Thymus (tissue), 11 donors: ENCODE data around the gene CCNY. TPM values are rescaled to one million over a fixed set of nuclear protein-coding genes. Genes with fewer than 3 reads are reported as not detected.

Experiments used
- DNase-seq, 9 donors: peaks; one replicate each; pipeline ENCODE4 v3.0.0-alpha.2; 2013; ENCODE audit warnings: low spot score in 9 of 9, low read depth in 6 of 9, missing footprints in 1 of 9
- H3K27ac ChIP-seq, 2 donors: one replicate each; pipeline ENCODE4 v1.5.1; 2013; ENCODE audit warnings: control low read depth in 1 of 2, low read depth in 1 of 2, low read length in 1 of 2, mild to moderate bottlenecking in 1 of 2, moderate library complexity in 1 of 2
- H3K27me3 ChIP-seq, 2 donors: one replicate each; pipeline ENCODE4 v1.5.1; 2013; ENCODE audit warnings: low read length in 1 of 2; ENCODE audit not compliant: control insufficient read depth in 2 of 2, insufficient read depth in 1 of 2
- H3K36me3 ChIP-seq, 2 donors: one replicate each; pipeline ENCODE4 v1.5.1; 2013; ENCODE audit warnings: low read length in 1 of 2, mild to moderate bottlenecking in 1 of 2, moderate library complexity in 1 of 2; ENCODE audit not compliant: control insufficient read depth in 2 of 2, insufficient read depth in 2 of 2
- H3K4me1 ChIP-seq, 2 donors: one replicate each; pipeline ENCODE4 v1.5.1; 2013; ENCODE audit warnings: low read length in 2 of 2; ENCODE audit not compliant: control insufficient read depth in 2 of 2, insufficient read depth in 2 of 2
- H3K4me3 ChIP-seq, 2 donors: one replicate each; pipeline ENCODE4 v1.5.1; 2013; ENCODE audit warnings: low read length in 2 of 2, control low read depth in 1 of 2, mild to moderate bottlenecking in 1 of 2
- H3K9me3 ChIP-seq, 2 donors: one replicate each; pipeline ENCODE4 v1.5.1; 2013; ENCODE audit warnings: low read length in 1 of 2, mild to moderate bottlenecking in 1 of 2; ENCODE audit not compliant: control insufficient read depth in 2 of 2, insufficient read depth in 1 of 2
- WGBS: extraction: QIAGEN DNeasy Blood & Tissue Kit; methylation state at CpG from one replicate; pipeline ENCODE4 v1.1.7; 2013; 5-methylcytosine and 5-hydroxymethylcytosine counted together
- polyA plus RNA-seq: library from polyadenylated mRNA; stranded (reverse); fragments of 200-250 nt; gene quantifications from one replicate; pipeline ENCODE4 v1.2.3, GENCODE V29; 2013
- total RNA-seq: library from RNA; stranded (reverse); fragments of 120-200 nt; gene quantifications from one replicate; pipeline ENCODE4 v1.2.4, GENCODE V29; 2013
- donor health status: healthy.

Gene CCNY
- total and polyA plus RNA-seq, 2 donors: 27.6 to 34.9 TPM

DNA sequence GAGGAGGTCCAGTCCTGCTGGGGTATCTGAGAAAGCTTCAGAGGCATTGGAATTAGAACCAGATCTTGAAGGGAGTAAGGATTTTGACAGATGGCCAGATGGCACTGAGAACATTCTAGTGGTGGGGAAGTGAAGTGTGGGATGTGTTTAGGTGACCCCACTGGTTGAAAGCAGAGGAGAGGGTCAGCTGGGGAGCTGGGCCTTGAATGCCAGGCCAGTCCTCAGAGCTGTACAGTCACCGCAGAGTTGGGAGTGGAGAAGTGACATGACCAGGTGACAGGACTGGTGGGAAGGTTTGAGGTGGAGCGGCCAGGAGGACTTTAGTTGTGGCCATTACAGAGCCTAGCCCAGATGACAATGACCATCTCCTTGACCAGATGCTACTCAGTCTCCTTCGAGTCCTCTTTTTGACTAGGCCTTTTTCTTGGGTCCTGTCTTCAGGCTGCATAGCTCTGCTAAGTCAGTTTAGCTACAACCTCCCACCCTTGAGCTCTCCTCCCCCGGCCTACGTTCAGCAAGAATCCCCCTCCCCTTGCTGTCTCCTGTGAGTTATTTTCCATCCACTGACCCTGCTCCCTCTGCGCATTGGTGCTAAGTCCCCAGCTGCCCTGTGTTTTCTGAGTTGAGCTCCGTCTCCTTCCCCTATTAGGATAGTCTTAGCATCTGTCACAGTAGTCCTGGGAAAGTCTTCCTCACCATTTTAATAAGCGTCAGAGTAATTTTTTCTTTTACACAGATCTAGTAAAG lies 56.3 kb downstream of the CCNY start:
- no peak for DNase-seq
- no peaks in the 10 kb centered on the region for H3K4me1 ChIP-seq
- no peak overlapping the region for H3K4me3 ChIP-seq
- H3K36me3 ChIP-seq: no peaks in the 10 kb centered on the region
- 97% methylated on average over 8 of the region's 8 CpGs for WGBS
- H3K27me3 ChIP-seq: no peaks in the 10 kb centered on the region
- peaks cover 1 to 16% of the 10 kb centered on the region in 2 donors for H3K9me3 ChIP-seq
- H3K27ac ChIP-seq: no peak overlapping the region

DNA sequence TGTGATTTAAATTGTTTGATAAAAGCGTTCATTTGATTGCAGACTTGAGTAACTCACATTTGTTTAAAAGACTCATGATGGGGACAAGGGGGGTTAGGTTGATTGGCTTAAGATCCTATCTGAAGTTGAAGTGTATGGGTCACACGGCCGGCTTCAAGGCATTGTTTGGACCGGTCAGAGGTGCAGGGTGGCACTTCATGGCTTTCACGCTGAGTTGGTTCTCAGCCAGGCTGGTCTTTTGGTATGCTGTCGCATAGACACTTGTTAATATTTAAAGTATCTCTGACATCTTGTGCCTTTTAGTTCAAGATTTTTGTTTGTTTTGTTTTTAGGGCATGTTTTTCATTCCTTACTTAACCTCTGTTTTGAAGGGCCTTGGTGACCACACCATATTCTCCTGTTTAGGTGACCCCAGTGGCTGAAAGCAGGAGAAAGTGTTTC lies 58.1 kb downstream of the CCNY start:
- H3K9me3 ChIP-seq: peaks cover 1 to 11% of the 10 kb centered on the region in 2 donors
- H3K27me3 ChIP-seq: no peaks in the 10 kb centered on the region
- DNase-seq: no peak
- H3K4me1 ChIP-seq: no peaks in the 10 kb centered on the region
- WGBS: 95% methylated on average over 6 of the region's 6 CpGs
- H3K36me3 ChIP-seq: no peaks in the 10 kb centered on the region
- H3K4me3 ChIP-seq: no peak overlapping the region
- H3K27ac ChIP-seq: no peak overlapping the region

DNA sequence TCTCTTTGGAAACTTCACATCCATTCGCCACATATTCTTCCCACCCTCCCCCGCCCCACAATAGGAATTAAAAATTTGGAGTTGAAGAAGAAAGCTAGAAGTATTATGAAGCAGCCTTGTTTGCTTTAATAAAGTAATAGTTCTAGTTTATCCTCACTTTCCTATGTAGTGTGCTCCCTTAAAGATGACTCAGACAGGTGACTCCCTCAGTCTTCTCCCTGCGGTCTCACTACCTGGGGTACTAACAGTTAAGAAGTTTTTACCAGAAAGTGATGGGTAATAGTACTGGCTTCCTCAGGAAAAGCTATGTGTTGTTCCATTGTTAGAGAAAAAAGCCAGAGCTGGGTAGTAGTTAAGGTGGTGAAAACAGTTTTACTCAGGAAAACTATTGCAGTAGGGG lies 58.6 kb downstream of the CCNY start:
- 98% methylated on average over 3 of the region's 3 CpGs for WGBS

DNA sequence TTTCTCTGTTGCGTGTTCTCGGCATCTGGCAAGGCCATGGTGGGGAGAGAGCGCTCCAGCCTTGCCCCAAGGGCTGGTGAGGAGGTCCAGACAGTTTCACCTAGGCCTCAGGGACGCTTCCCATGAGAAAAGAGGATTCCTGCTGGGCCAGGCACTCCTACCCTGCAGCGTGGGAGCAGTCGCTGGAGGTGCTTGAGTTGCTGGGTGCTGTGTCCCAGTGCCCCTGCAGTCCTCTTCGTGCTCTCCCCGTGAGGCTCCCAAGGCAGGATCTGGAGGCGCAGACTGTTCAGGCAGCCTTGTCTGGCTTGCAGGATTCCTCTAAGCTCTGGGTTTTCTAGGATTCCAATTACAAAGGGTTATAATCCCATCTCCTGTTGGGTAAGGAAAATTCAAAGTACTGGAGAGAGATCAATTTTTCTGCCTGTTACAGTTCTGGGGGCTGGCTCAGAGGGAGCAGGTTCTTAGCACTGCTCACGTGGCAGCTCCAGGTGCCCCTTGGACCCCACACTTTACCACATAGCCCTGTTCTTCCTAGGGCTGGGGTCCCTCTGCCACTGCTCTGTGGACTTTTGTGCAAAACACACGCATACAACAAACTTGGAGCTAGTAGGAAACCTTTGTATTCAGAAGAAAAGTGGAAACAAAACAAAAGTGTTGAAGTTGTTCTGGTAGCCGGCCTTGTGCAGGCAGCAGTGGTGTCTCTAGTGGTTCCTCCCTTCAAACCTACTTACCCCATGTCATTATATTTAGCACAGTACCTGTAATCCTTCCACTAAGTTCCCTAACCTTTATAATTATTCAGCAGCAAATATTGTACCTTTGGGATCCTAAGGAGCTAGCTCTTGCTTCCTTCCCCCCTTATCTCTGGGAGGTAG lies 60.5 kb downstream of the CCNY start:
- Histone ChIP-seq H3K4me1 (peaks cover 0 to 5% of the 10 kb centered on the region in 2 donors), H3K27ac (no peak overlapping the region), H3K4me3 (no peak overlapping the region), H3K27me3 (no peaks in the 10 kb centered on the region), H3K36me3 (no peaks in the 10 kb centered on the region), H3K9me3 (no peaks in the 10 kb centered on the region)
- DNase-seq: no peak
- WGBS: 86% methylated on average over 12 of the region's 12 CpGs

More for the DNA sequence above, 58.6 kb downstream of the CCNY start:
- Histone ChIP-seq H3K36me3 (no peaks in the 10 kb centered on the region), H3K27me3 (no peaks in the 10 kb centered on the region), H3K4me3 (no peak overlapping the region), H3K27ac (no peak overlapping the region), H3K9me3 (peaks cover 1 to 9% of the 10 kb centered on the region in 2 donors), H3K4me1 (no peaks in the 10 kb centered on the region)
- no peak for DNase-seq

DNA sequence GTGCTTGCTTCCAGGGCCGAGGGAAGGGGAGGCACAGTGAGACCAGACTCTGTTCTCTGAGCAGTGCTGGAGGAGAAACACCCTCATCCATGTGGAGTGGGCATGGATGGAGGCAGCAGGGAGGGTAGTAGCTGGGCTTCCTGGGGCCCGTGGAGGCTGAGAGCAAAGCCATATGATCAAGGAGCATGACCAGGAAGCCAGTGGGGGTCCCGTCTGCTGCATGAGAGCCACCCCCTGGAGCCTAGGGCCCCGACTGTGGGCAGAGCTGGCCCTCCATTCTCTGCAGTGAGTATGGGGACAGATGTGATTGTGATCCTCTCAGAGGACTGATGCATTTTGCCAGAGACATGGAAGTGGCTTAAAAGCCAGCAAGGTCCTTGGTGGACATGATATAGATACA lies 61.6 kb downstream of the CCNY start:
- Histone ChIP-seq H3K27me3 (no peaks in the 10 kb centered on the region), H3K4me3 (no peak overlapping the region), H3K4me1 (peaks cover 0 to 5% of the 10 kb centered on the region in 2 donors), H3K36me3 (no peaks in the 10 kb centered on the region), H3K27ac (no peak overlapping the region), H3K9me3 (no peaks in the 10 kb centered on the region)
- WGBS: 94% methylated on average over 4 of the region's 4 CpGs
- no peak for DNase-seq

DNA sequence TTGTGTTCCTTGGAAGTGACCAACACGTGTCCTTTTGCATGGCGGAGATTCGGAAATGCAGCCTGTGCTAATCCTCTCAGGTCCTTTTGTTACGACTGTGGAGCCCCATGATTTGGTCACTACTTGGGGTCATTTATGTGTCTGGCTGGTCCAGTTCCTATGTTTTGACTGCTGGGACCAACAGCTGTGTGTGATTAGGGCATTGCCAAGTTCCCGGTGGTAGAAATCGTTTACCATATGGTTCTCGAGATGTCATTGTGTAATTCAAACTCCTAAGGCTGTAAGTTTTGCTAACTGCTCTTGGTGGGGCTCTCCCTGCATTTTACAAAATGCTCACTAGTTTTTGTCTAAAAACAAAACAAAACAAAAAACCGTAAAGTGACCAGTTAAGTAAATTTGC lies 62.0 kb downstream of the CCNY start:
- no peaks in the 10 kb centered on the region for H3K27me3 ChIP-seq
- H3K4me1 ChIP-seq: peaks cover 0 to 5% of the 10 kb centered on the region in 2 donors
- H3K4me3 ChIP-seq: no peak overlapping the region
- no peaks in the 10 kb centered on the region for H3K36me3 ChIP-seq
- DNase-seq: no peak
- no peaks in the 10 kb centered on the region for H3K9me3 ChIP-seq
- 96% methylated on average over 8 of the region's 8 CpGs for WGBS
- H3K27ac ChIP-seq: no peak overlapping the region

DNA sequence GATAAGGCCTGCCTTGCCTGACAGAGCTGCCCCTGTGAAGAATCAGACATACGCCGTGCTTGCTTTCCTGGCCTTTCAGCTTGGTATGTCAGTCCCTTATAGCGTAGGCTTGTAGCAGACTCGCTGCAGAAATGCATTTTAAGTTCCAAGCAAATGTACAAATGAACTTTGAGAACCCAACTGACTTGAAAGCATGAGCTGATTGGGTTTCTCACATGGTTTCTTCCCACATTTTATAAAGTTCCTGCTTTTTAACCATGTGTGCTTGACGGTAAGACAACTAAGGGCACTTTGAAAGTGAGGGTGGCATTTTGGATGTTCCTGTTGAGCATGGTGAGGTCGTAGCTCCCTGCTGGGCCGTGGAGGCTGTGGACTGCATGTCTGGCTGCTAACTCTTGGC lies 62.6 kb downstream of the CCNY start:
- H3K27me3 ChIP-seq: no peaks in the 10 kb centered on the region
- peaks cover 0 to 5% of the 10 kb centered on the region in 2 donors for H3K4me1 ChIP-seq
- 97% methylated on average over 7 of the region's 7 CpGs for WGBS

DNA sequence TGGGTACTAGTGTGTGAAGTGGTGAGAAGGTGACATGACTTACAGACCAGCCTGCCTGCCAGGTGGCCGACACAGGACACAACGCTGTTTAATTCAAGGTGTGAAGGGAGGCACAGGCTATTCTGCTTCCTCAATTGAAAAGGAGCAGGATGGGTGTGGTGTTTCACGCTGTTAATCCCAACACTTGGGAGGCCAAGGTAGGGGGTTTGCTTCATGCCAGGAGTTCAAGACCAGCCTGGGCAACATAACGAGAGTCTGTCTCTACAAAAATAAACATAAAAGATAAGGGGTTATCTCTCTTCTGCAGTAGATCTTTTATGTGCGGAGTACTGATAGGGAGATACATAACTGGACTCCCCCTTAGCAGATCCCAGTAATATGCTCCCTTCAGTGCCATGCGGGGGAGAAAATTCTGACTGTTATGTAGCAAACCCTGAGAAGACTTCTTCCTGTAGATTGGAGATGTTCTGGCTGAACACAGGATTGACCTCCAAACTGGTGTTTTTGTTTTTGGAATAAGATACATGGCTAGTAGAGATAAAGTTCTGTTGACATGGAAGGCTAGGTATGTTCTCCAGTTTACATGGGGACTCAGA lies 63.2 kb downstream of the CCNY start:
- Histone ChIP-seq H3K4me1 (peaks cover 0 to 5% of the 10 kb centered on the region in 2 donors), H3K9me3 (no peaks in the 10 kb centered on the region), H3K27ac (no peak overlapping the region), H3K4me3 (no peak overlapping the region), H3K36me3 (no peaks in the 10 kb centered on the region), H3K27me3 (no peaks in the 10 kb centered on the region)
- 96% methylated on average over 6 of the region's 6 CpGs for WGBS
- no peak for DNase-seq

More for the DNA sequence above, 62.6 kb downstream of the CCNY start:
- Histone ChIP-seq H3K4me3 (no peak overlapping the region), H3K27ac (no peak overlapping the region), H3K9me3 (no peaks in the 10 kb centered on the region), H3K36me3 (no peaks in the 10 kb centered on the region)
- DNase-seq: no peak
